Measurements from ENCODE around the gene GTPBP2.
"Not testable (repeated sequence)": the region's sequence is repeated elsewhere in the genome, so short reads cannot be mapped to it uniquely, and the experiment has no call there.

Gene GTPBP2

GRCh38 chr6:43658161-43658560, 29.1 kb upstream of the GTPBP2 start:
- DNase-seq = no peak

- no peak for DNase-seq
Observed at GRCh38 chr6:43657221-43657802, 28.2 kb upstream of the GTPBP2 start.

GRCh38 chr6:43652822-43653221, 23.8 kb upstream of the GTPBP2 start:
- not testable (repeated sequence) for DNase-seq

DNA sequence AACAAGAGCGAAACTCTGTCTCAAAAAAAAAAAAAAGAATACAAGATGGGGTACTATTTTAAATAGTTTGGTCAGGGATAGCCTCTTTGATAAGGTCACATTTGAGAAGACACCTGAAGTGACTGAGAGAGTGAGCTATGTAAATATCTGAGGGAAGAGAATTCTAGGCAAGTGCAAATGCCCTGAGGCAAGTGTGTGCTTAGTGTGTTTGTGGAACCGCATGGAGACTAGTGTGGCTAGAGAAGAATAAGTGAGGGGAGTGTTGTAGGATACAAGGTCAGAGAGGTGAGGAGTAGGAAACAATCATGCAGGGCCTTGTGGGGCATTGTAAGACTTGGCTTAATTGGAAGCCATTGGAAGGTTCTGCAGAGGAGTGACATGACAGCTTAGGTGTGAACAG, 19.2 kb upstream of the GTPBP2 start:
- DNase-seq = no peak

- no peak for DNase-seq
Observed at GRCh38 chr6:43647613-43648012, 18.5 kb upstream of the GTPBP2 start.

DNA sequence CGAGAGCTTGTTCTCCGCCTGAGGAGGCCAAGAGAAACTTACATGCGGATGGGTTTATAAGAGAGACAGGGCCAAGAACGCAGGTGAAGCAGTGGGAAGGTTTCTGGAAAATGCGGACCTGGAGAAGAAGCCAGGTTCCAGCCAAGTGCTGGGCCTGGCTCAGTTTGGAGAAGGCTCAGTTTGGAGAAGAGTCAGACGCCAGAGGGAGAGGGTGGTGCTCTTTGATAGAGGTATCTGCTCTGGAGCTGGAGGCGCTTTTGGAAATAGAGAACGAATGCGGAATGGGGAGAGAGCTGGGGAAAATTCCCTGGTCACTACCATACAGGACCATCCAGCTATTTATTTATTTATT, 16.5 kb upstream of the GTPBP2 start:
- DNase-seq = no peak

- DNase-seq = peak; percentile 19 to 74 (median 36)
Observed at GRCh38 chr6:43644940-43645612, 16.0 kb upstream of the GTPBP2 start, which contains the start of gene RSPH9. Gene RSPH9, plus strand, starts transcription at chr6:43645036. Its CDS starts 63 bp downstream, at chr6:43645099.

DNA sequence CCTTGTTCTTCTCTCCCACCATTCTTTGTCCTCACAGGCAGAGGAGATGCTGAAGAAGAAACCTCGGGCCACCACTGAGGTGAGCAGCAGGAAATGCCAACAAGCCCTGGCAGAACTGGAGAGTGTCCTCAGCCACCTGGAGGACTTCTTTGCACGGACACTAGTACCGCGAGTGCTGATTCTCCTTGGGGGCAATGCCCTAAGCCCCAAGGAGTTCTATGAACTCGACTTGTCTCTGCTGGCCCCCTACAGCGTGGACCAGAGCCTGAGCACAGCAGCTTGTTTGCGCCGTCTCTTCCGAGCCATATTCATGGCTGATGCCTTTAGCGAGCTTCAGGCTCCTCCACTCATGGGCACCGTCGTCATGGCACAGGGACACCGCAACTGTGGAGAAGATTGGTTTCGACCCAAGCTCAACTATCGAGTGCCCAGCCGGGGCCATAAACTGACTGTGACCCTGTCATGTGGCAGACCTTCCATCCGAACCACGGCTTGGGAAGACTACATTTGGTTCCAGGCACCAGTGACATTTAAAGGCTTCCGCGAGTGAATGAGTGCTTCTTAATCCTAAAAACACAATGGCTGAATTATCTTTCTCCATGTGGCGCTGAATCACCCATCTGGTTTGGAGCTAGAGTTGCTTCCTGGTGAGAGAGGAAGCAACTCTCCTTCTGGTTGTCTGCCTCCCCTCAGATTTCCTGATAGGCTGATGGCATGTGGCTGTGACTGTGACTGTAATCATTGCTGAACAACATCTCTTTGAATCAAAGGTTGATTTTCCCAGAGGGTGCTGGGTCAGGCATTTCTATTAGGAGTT, 11.1 kb upstream of the GTPBP2 start:
- no peak for DNase-seq

DNA sequence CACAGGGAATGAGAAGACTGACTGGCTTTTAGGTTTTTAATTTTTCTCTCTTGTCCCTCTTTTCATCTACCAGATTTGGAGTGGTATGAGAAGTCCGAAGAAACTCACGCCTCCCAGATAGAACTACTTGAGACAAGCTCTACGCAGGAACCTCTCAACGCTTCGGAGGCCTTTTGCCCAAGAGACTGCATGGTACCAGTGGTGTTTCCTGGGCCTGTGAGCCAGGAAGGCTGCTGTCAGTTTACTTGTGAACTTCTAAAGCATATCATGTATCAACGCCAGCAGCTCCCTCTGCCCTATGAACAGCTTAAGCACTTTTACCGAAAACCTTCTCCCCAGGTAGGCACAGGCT, 7.2 kb upstream of the GTPBP2 start:
- DNase-seq = peak in 3 of 6 experiments; percentile 3 to 37 (median 31)

- DNase-seq = peak; percentile 73 to 91 (median 82)
Observed at GRCh38 chr6:43635387-43636307, 6.6 kb upstream of the GTPBP2 start, which contains the start of gene MAD2L1BP. Gene MAD2L1BP, plus strand, starts transcription at chr6:43635840. Its CDS starts 36 bp downstream, at chr6:43635876.

GRCh38 chr6:43634702-43635303, 5.7 kb upstream of the GTPBP2 start:
- DNase-seq = no peak

- not testable (repeated sequence) for DNase-seq
Observed at GRCh38 chr6:43633002-43633401, 3.9 kb upstream of the GTPBP2 start.

DNA sequence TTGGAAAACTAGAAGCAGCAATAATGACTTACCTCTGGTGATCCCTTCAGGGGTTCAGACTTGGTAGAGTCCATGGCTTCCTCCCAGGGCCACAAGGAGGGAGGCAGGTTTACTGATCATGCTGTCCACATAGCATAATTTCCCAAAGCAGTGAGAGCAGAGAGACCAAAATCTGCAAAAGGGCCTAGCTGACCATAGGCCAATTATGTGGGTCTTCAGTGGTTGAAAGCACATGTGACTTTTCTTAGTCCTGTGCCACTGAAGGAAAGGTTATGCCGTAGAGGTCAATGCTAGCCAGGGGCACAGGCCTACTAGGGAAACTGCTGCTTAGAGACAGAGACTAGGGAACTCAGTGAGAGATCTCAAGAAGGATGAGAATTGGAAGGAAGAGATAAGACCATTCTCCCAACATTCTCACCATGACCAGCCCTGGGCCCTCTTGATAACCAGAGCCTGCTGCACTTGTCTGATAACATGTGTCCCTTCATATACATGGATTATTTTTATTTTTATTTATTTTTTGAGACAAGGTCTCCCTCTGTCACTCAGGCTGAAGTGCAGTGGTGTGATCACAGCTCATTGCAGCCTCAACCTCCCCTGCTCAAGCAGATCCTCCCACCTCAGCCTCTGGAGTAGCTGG, 2.0 kb upstream of the GTPBP2 start:
- no peak for DNase-seq

- DNase-seq = peak; percentile 62 to 86 (median 76)
Observed at GRCh38 chr6:43629505-43630300, 639 bp upstream of the GTPBP2 start.

GRCh38 chr6:43628393-43629103, 516 bp downstream of the GTPBP2 start:
- DNase-seq = peak; percentile 19 to 61 (median 50)

GRCh38 chr6:43627008-43627825, 1.8 kb downstream of the GTPBP2 start:
- DNase-seq = no peak

DNA sequence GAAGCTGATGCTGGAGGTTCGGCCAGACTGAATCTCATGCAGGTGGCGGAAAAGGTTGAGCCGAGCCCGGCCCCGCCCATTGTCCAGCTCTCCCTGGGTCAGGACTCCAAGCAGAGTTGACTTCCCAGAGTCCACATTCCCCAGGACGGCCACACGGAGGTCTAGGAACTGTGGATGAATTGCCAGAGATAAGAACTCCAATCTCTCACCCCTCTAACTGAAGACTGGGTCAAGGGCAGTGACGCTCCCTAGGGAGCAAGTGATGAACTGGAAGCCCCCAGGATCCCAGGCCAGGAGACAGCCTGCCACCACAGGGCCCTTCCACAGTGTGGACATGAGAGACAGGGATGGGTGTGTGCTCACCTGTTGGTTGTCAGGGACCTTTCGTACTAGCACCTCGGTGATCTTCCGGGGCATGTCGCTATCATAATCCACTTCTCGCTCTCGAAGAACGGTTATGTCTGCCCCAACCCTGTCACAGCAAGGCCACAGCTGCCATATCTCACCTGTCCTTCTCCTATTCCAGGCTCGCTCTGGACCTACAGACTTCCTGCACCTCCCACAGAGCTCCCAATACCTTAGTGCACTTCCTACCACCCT, 3.6 kb downstream of the GTPBP2 start:
- DNase-seq = no peak

DNA sequence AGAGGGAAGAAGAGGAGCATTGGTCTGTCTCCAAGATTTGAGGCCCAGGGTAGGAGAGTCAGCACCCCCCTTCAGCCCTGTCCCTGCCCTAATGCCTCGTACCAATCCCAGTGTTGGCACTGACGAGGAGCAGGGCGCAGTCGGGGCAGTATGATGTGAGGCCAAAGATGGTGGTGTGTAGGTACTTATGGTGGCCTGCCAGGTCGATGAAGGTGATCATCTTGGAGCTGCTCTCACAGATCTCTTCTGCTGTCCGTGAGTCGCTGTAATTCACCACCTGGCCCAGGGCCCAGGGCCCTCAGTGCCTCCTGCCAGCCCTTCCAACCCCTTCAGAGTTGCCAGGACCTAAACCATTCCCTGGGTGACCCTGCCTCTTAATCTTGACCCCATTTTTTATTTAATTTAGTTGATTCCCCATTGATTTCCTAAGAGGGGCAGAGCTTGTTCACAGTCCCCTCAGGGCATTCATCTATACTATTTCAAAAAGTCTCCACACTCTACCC, 4.2 kb downstream of the GTPBP2 start:
- DNase-seq = no peak

Measured in stimulated activated naive CD4-positive, alpha-beta T cell (primary cell).